ENCODE results near the gene ARPC4. TPM values are rescaled to one million over a fixed set of nuclear protein-coding genes. Genes with fewer than 3 reads are reported as not detected.

ARPC4 gene
- total and polyA plus RNA-seq, 2 of the 13 experiments (the other 11 are each of a cell fraction or from before 2014, with no cell fraction given) = 30.1 to 83.6 TPM

DNA sequence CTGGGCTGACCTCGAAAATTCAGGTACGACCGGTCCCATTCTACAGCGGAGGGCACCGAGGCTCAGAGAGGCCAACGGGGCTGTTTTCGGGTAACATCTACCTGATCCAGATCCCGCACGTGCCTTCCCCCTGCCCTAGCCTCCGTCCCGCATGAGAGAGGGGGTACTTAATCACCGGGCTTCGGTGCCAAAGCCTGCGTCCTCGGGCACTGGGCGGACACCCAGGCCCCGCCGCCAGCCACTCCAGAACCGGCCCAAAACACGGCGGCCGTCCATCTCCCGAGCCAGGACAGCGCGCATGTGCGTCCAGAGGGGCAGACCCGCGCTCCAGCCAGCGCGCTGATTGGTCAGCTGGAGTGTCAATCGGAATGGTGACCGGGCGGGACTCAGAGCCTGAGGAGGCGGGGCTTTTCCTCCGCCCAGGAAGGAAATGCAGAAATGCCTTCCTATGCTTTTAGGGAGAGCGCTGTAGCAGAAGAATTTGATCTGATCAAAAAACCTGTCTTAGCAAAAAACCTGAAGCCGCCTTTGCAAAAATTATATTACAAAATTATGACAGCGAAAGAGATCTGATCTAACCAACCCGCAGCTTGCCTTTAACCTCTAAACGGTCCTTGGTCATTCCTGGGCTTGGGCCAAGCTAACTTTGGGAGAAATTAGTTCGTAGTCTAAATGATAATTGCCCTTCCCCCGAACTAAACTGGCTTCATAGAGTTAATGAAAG, 51.0 kb downstream of the ARPC4 start, which contains the start of gene RPUSD3 (continued):
- 0 out of 2 replicates have a peak, but pooled peaks have one; percentile 55 for TF ChIP-seq YEATS2 (CRISPR knock-in tag; IDR thresholded peaks at IDR 0.05; ENCODE audit: borderline replicate concordance)
- TF ChIP-seq ZNF547 (CRISPR knock-in tag; IDR thresholded peaks at IDR 0.05) = peak; percentile 66; the same call in 1 of the 2 replicates
- TF ChIP-seq ZFX (CRISPR knock-in tag; IDR thresholded peaks at IDR 0.05; ENCODE audit: low read depth) = peak; percentile 88
- TF ChIP-seq ZNF564 (CRISPR knock-in tag; IDR thresholded peaks at IDR 0.05) = 0 out of 2 replicates have a peak, but pooled peaks have one; percentile 45
- peak; percentile 49; the same call in 1 of the 2 replicates for TF ChIP-seq TFDP2 (CRISPR knock-in tag; IDR thresholded peaks at IDR 0.05)
- TF ChIP-seq ZNF549 (CRISPR knock-in tag; IDR thresholded peaks at IDR 0.05) = no peak
- peak; percentile 62 for TF ChIP-seq HDAC1 (CRISPR knock-in tag; IDR thresholded peaks at IDR 0.05)
- TF ChIP-seq, protein P1, sequence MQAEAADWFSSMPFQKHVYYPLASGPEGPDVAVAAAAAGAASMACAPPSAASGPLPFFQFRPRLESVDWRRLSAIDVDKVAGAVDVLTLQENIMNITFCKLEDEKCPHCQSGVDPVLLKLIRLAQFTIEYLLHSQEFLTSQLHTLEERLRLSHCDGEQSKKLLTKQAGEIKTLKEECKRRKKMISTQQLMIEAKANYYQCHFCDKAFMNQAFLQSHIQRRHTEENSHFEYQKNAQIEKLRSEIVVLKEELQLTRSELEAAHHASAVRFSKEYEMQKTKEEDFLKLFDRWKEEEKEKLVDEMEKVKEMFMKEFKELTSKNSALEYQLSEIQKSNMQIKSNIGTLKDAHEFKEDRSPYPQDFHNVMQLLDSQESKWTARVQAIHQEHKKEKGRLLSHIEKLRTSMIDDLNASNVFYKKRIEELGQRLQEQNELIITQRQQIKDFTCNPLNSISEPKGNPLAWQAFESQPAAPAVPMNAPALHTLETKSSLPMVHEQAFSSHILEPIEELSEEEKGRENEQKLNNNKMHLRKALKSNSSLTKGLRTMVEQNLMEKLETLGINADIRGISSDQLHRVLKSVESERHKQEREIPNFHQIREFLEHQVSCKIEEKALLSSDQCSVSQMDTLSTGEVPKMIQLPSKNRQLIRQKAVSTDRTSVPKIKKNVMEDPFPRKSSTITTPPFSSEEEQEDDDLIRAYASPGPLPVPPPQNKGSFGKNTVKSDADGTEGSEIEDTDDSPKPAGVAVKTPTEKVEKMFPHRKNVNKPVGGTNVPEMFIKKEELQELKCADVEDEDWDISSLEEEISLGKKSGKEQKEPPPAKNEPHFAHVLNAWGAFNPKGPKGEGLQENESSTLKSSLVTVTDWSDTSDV (CRISPR knock-in tag; IDR thresholded peaks at IDR 0.05) = no peak
- peak; percentile 47; the same call in 1 of the 2 replicates for TF ChIP-seq MED1 (CRISPR knock-in tag; IDR thresholded peaks at IDR 0.05)
- no peak for TF ChIP-seq ZNF296 (CRISPR knock-in tag; conservative IDR thresholded peaks at IDR 0.05)
- no peak for TF ChIP-seq HDAC6 (IDR thresholded peaks at IDR 0.05; ENCODE audit: low read depth, low read length)
- TF ChIP-seq YY1 (IDR thresholded peaks at IDR 0.05; ENCODE audit: insufficient read depth, insufficient replicate concordance, low read depth, low read length) = peak; percentile 47
- peak; percentile 52 for TF ChIP-seq HNF1B (CRISPR knock-in tag; IDR thresholded peaks at IDR 0.05)
- TF ChIP-seq MED8 (CRISPR knock-in tag; IDR thresholded peaks at IDR 0.05; ENCODE audit: insufficient replicate concordance) = peak; percentile 90
- no peak for TF ChIP-seq NR2F1 (CRISPR knock-in tag; IDR thresholded peaks at IDR 0.05)
- TF ChIP-seq ZNF230 (CRISPR knock-in tag; IDR thresholded peaks at IDR 0.05) = peak; percentile 39; the same call in 1 of the 2 replicates
- TF ChIP-seq ZNF331 (CRISPR knock-in tag; IDR thresholded peaks at IDR 0.05) = peak; percentile 16; the same call in 1 of the 2 replicates
- TF ChIP-seq, protein P2, sequence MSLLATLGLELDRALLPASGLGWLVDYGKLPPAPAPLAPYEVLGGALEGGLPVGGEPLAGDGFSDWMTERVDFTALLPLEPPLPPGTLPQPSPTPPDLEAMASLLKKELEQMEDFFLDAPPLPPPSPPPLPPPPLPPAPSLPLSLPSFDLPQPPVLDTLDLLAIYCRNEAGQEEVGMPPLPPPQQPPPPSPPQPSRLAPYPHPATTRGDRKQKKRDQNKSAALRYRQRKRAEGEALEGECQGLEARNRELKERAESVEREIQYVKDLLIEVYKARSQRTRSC (CRISPR knock-in tag; IDR thresholded peaks at IDR 0.05; ENCODE audit: low read depth) = no peak
- no peak for TF ChIP-seq HOMEZ (CRISPR knock-in tag; IDR thresholded peaks at IDR 0.05; ENCODE audit: low read depth)
- TF ChIP-seq ZNF747 (CRISPR knock-in tag; IDR thresholded peaks at IDR 0.05; ENCODE audit: borderline replicate concordance) = no peak; the same call in 1 of the 2 replicates
- TF ChIP-seq ZNF891 (CRISPR knock-in tag; IDR thresholded peaks at IDR 0.05) = peak; percentile 70

All from HepG2 (cell line).